ENCODE data around the gene MVB12B.

GRCh38 chr9:126505697-126506346 is 179.2 kb downstream of the MVB12B start:
- TF ChIP-seq POLR2A (IDR thresholded peaks at IDR 0.05) (no peak), CTCF (IDR thresholded peaks at IDR 0.05) (no peak)
